NB4 (cell line): ENCODE results near the gene MYO7B.

ENCODE experiments used
- DNase-seq: peaks from one replicate; pipeline ENCODE4 v3.0.0; 2010; ENCODE audit warnings: low read depth
- H3K4me3 ChIP-seq: one replicate; pipeline ENCODE4 v1.5.1; 2011; ENCODE audit warnings: mild to moderate bottlenecking, low read depth, low read length, moderate library complexity
- CTCF ChIP-seq: IDR thresholded peaks from one replicate; pipeline ENCODE4 v1.5.1; 2012; ENCODE audit warnings: low read depth, low read length
- MYC ChIP-seq: IDR thresholded peaks from 2 replicates; pipeline ENCODE4 v1.6.1; 2011; ENCODE audit warnings: low read depth, low read length
- POLR2A ChIP-seq: IDR thresholded peaks from 2 replicates; pipeline ENCODE4 v1.6.1; 2011; ENCODE audit warnings: mild to moderate bottlenecking; ENCODE audit not compliant: insufficient read length; ENCODE audit errors: extremely low read depth
- TF ChIP-seq, protein P1 (sequence below): IDR thresholded peaks from 2 replicates; pipeline ENCODE4 v1.6.1; 2011; ENCODE audit warnings: low read depth, low read length

Gene MYO7B

DNA sequence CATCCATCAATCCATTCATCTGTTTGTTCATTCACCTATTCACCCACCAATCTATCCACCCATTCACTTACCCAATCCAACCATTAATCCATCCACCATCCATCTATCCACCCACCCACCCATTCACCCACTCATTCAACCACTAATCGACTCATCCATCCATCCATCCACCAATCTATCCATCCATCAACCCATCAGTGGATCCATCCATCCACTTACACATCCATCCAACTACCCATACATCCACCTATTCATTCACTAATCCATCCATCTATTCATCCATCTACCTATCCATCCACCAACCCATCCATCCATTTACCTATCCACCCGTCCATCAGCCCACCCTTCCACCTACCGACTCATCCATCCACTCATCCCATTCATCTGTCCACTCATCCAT is 11.3 kb downstream of the MYO7B start:
- DNase-seq = no peak
- no peak overlapping the region for H3K4me3 ChIP-seq
- TF ChIP-seq CTCF (no peak), MYC (no peak), POLR2A (no peak)
- TF ChIP-seq, protein P1, sequence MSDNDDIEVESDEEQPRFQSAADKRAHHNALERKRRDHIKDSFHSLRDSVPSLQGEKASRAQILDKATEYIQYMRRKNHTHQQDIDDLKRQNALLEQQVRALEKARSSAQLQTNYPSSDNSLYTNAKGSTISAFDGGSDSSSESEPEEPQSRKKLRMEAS = no peak

- DNase-seq = no peak
- no peak for TF ChIP-seq CTCF
- TF ChIP-seq POLR2A = no peak
- TF ChIP-seq, protein P1 = no peak
- no peak for TF ChIP-seq MYC
- H3K4me3 ChIP-seq = no peak overlapping the region
Observed at GRCh38 chr2:127551221-127551930, 15.9 kb downstream of the MYO7B start.

GRCh38 chr2:127552336-127552735 is 16.9 kb downstream of the MYO7B start:
- H3K4me3 ChIP-seq = no peak overlapping the region
- DNase-seq = no peak
- no peak for TF ChIP-seq CTCF
- TF ChIP-seq, protein P1 = no peak
- TF ChIP-seq MYC = no peak
- no peak for TF ChIP-seq POLR2A

- DNase-seq = no peak
- H3K4me3 ChIP-seq = no peak overlapping the region
- TF ChIP-seq, protein P1 = no peak
- no peak for TF ChIP-seq MYC
- TF ChIP-seq CTCF = no peak
- no peak for TF ChIP-seq POLR2A
Observed at GRCh38 chr2:127552846-127553245, 17.4 kb downstream of the MYO7B start.

GRCh38 chr2:127558911-127559310 is 23.4 kb downstream of the MYO7B start:
- no peak overlapping the region for H3K4me3 ChIP-seq
- no peak for DNase-seq
- no peak for TF ChIP-seq POLR2A
- no peak for TF ChIP-seq MYC
- TF ChIP-seq CTCF = no peak
- TF ChIP-seq, protein P1 = no peak

- TF ChIP-seq POLR2A = no peak
- TF ChIP-seq, protein P1 = no peak
- TF ChIP-seq CTCF = no peak
- TF ChIP-seq MYC = no peak
- DNase-seq = no peak
- no peak overlapping the region for H3K4me3 ChIP-seq
Observed at GRCh38 chr2:127559454-127559853, 24.0 kb downstream of the MYO7B start.
